K562 (cell line): ENCODE data around the gene ANXA2. TPM values are rescaled to one million over a fixed set of nuclear protein-coding genes. Genes with fewer than 3 reads are reported as not detected.

Experiments used
- ATAC-seq: fragments of 200-7000 bp; cut with Tn5 transposase; 3 replicates; pipeline ENCODE4 v1.9.1; 2020; ENCODE audit warnings: moderate library complexity
- BruUV-seq: library from RNA; stranded (reverse); fragments of 400-500 nt; replicated peaks from 2 replicates; lab custom pipeline; 2021; lab: Mats Ljungman, UMichigan
- CTCF ChIA-PET: fragments of 300-600 bp; formaldehyde crosslinking; extraction: SDS; loops from one replicate; lab custom pipeline; 2021; ENCODE audit warnings: low intra/inter-chr PET ratio; lab: Yijun Ruan, JAX
- POLR2A ChIA-PET: fragments of 300-600, 350-650 bp; sonication (Branson Sonifier 250); formaldehyde crosslinking; extraction: SDS; loops from one replicate; lab custom pipeline; 2021; ENCODE audit warnings: antibody characterized with exemption, inconsistent platforms; lab: Yijun Ruan, JAX
- DNase-seq, 4 experiments: peaks; one replicate each; pipeline versions ENCODE4 v3.0.0 to v3.0.0-alpha.2; 2011 to 2018; ENCODE audit warnings: low spot score in 3 of 4, mixed read lengths in 3 of 4; ENCODE audit errors: extremely low read depth in 1 of 4
- FAIRE-seq: peaks from 2 replicates; lab custom pipeline; 2011; peaks lifted over from hg19 to GRCh38; lab: Jason Lieb, UNC
- H2AFZ ChIP-seq: 2 replicates; pipeline ENCODE4 v1.6.0; 2011; ENCODE audit warnings: low read depth, low read length, control low read depth, inconsistent platforms
- H3K27ac ChIP-seq: fragments of 200-600 bp; 3 replicates; pipeline ENCODE4 v1.8.0; 2011; ENCODE audit warnings: low read depth, mild to moderate bottlenecking, control low read depth, inconsistent platforms, low read length, moderate library complexity, mixed read lengths; ENCODE audit errors: extremely low read depth
- H3K27me3 ChIP-seq, 2 experiments: fragments of 300-600 bp in 1 of 2; 2 replicates in 1 of 2; 3 replicates in 1 of 2; pipeline versions ENCODE4 v1.6.0 to v1.8.0; 2011; ENCODE audit warnings: inconsistent platforms in 2 of 2, low read length in 2 of 2, mild to moderate bottlenecking in 1 of 2, mixed read lengths in 1 of 2, moderate library complexity in 1 of 2; ENCODE audit not compliant: control insufficient read depth in 2 of 2, insufficient read depth in 2 of 2
- H3K36me3 ChIP-seq: fragments of 300-600 bp; 3 replicates; pipeline ENCODE4 v1.8.0; 2011; ENCODE audit warnings: mild to moderate bottlenecking, low read length, inconsistent platforms; ENCODE audit not compliant: control insufficient read depth, insufficient read depth
- H3K4me1 ChIP-seq, 2 experiments: fragments of 200-600 bp in 1 of 2; replicated peaks in 1 of 2; 2 replicates in 1 of 2; 3 replicates in 1 of 2; pipeline versions ENCODE4 v1.5.1 to v1.8.0; 2011; ENCODE audit warnings: inconsistent platforms in 2 of 2, low read length in 2 of 2, mild to moderate bottlenecking in 1 of 2, mixed read lengths in 1 of 2, moderate library complexity in 1 of 2; ENCODE audit not compliant: control insufficient read depth in 2 of 2, insufficient read depth in 2 of 2
- H3K4me2 ChIP-seq: 2 replicates; pipeline ENCODE4 v1.6.1; 2011; ENCODE audit warnings: low read length, control low read depth, inconsistent platforms, mixed read lengths; ENCODE audit not compliant: insufficient read depth
- H3K4me3 ChIP-seq: fragments of 200-600 bp; sonication (generic), shearing (Covaris generic); 2 replicates; pipeline ENCODE4 v1.5.1; 2016; ENCODE audit warnings: control low read depth, inconsistent platforms
- H3K79me2 ChIP-seq: fragments of 200-600 bp; 3 replicates; pipeline ENCODE4 v1.8.0; 2011; ENCODE audit warnings: low read length, inconsistent platforms; ENCODE audit not compliant: control insufficient read depth, insufficient read depth
- H3K9ac ChIP-seq, 2 experiments: 2 replicates each; pipeline versions ENCODE4 v1.6.0 to v1.6.1; 2011; ENCODE audit warnings: low read depth in 2 of 2, low read length in 2 of 2, control low read depth in 1 of 2, inconsistent platforms in 1 of 2, mild to moderate bottlenecking in 1 of 2, mixed read lengths in 1 of 2; ENCODE audit not compliant: insufficient read depth in 1 of 2
- H3K9me1 ChIP-seq: one replicate; pipeline ENCODE4 v1.6.0; 2011; ENCODE audit warnings: inconsistent platforms, mild to moderate bottlenecking, low read length, moderate library complexity; ENCODE audit not compliant: control insufficient read depth, insufficient read depth
- H3K9me3 ChIP-seq: replicated peaks from 2 replicates; pipeline ENCODE4 v1.5.1; 2011; ENCODE audit warnings: low read depth, low read length, inconsistent platforms; ENCODE audit not compliant: control insufficient read depth, insufficient read depth
- H4K20me1 ChIP-seq: replicated peaks from 2 replicates; pipeline ENCODE4 v1.6.1; 2011; ENCODE audit warnings: low read length, inconsistent platforms, mixed read lengths; ENCODE audit not compliant: control insufficient read depth, insufficient read depth
- BACH1 ChIP-seq: fragments of 200-800 bp; sonication (Bioruptor generic); IDR thresholded peaks from 2 replicates; pipeline ENCODE4 v1.6.1; 2016; ENCODE audit warnings: missing genetic modification characterization, missing compliant biosample characterization
- DACH1 ChIP-seq: fragments of 450-650 bp; IDR thresholded peaks from 2 replicates; pipeline ENCODE4 v1.6.1; 2018; ENCODE audit not compliant: partially characterized antibody
- ELF2 ChIP-seq: fragments of 250-450 bp; sonication (Bioruptor Pico); IDR thresholded peaks from 2 replicates; pipeline ENCODE4 v1.5.0; 2021; ENCODE audit warnings: mild to moderate bottlenecking
- EZH2 ChIP-seq: IDR thresholded peaks from 2 replicates; pipeline ENCODE4 v1.6.1; 2012; ENCODE audit warnings: low read depth, mild to moderate bottlenecking, inconsistent platforms, low read length, borderline replicate concordance
- HMBOX1 ChIP-seq: sonication (generic); IDR thresholded peaks from 2 replicates; pipeline ENCODE4 v1.6.1; 2016
- NR3C1 ChIP-seq: sonication (generic); formaldehyde crosslinking; IDR thresholded peaks from 2 replicates; pipeline ENCODE4 v1.8.1; 2022; ENCODE audit warnings: missing genetic modification reagents
- PHB ChIP-seq: fragments of 250-450 bp; sonication (Bioruptor Pico); IDR thresholded peaks from 2 replicates; pipeline ENCODE4 v1.5.0; 2021
- SMAD4 ChIP-seq: fragments of 250-450 bp; sonication (Bioruptor Pico); conservative IDR thresholded peaks from 2 replicates; pipeline ENCODE4 v1.8.0; 2021; ENCODE audit warnings: inconsistent platforms, mild to moderate bottlenecking, moderate library complexity
- SOX6 ChIP-seq: fragments of 450-650 bp; IDR thresholded peaks from 2 replicates; pipeline ENCODE4 v1.6.1; 2014; ENCODE audit warnings: mild to moderate bottlenecking
- TCFL5 ChIP-seq: fragments of 250-450 bp; sonication (Bioruptor Pico); conservative IDR thresholded peaks from 2 replicates; pipeline ENCODE4 v1.6.1; 2021; ENCODE audit warnings: mild to moderate bottlenecking, moderate library complexity, matching md5 sums
- ZNF280A ChIP-seq: fragments of 450-650 bp; IDR thresholded peaks from 2 replicates; pipeline ENCODE4 v1.6.1; 2018; ENCODE audit warnings: mild to moderate bottlenecking, low read depth; ENCODE audit not compliant: partially characterized antibody
- ZNF444 ChIP-seq: fragments of 250-450 bp; sonication (Bioruptor Pico); IDR thresholded peaks from 2 replicates; pipeline ENCODE4 v1.4.0; 2020; ENCODE audit warnings: mild to moderate bottlenecking, moderate library complexity
- WGBS: fragments of 100-300 bp; shearing (Covaris generic); methylation state at CpG from one replicate; pipeline ENCODE4 v1.1.6; 2016; ENCODE audit warnings: low coverage, mixed read lengths; ENCODE audit not compliant: insufficient coverage; ENCODE audit errors: missing lambda C conversion rate; 5-methylcytosine and 5-hydroxymethylcytosine counted together
- in situ Hi-C: fragments of 300-500 bp; cut with MboI; formaldehyde crosslinking; loops from 4 replicates; pipeline ENCODE4 v1.15.0; 2018; ENCODE audit warnings: inconsistent platforms, mixed read lengths
- intact Hi-C: fragments of 100-400 bp; cut with micrococcal nuclease; formaldehyde crosslinking; loops from 2 replicates; pipeline ENCODE4 v1.14.2; 2022
- polyA plus RNA-seq, 8 experiments: library from polyadenylated mRNA; depleted of rRNA in 4 of 8; stranded (reverse) in 5 of 8; unstranded in 3 of 8; fragments of >200 nt; fragmentation: Nextera tagmentation in 2 of 8; fragmentation: Illumina TruSeq in 1 of 8; extraction: Ambion mirVana in 2 of 8; extraction: Trizol in 1 of 8; gene quantifications; 2 replicates each; pipeline versions ENCODE4 v1.2.1 to v1.2.3, GENCODE V29; 2011 to 2014; ENCODE audit warnings: inconsistent platforms in 1 of 8, missing spikeins in 1 of 8
- total RNA-seq, 7 experiments: library from RNA; depleted of rRNA in 6 of 7; stranded (reverse); fragments of >200 nt in 6 of 7; fragmentation: Illumina TruSeq in 2 of 7; extraction: Trizol in 2 of 7; gene quantifications; 2 replicates each; pipeline versions ENCODE4 v1.2.1 to v1.2.3, GENCODE V29; 2011 to 2021; ENCODE audit warnings: low replicate concordance in 1 of 7
- TF ChIP-seq, protein P1 (sequence below): sonication (generic); formaldehyde crosslinking; IDR thresholded peaks from 2 replicates; pipeline ENCODE4 v1.8.0; 2022; ENCODE audit warnings: missing genetic modification reagents, mild to moderate bottlenecking, moderate library complexity, borderline replicate concordance
- TF ChIP-seq, protein P2 (sequence below): fragments of 200-800 bp; sonication (Bioruptor generic); IDR thresholded peaks from 2 replicates; pipeline ENCODE4 v1.6.1; 2017; ENCODE audit warnings: missing genetic modification characterization, missing compliant biosample characterization

Gene ANXA2
- total and polyA plus RNA-seq, 9 of the 15 experiments (the other 6 are each of a cell fraction or from before 2014, with no cell fraction given): 301 to 1,102 (median 452) TPM

DNA sequence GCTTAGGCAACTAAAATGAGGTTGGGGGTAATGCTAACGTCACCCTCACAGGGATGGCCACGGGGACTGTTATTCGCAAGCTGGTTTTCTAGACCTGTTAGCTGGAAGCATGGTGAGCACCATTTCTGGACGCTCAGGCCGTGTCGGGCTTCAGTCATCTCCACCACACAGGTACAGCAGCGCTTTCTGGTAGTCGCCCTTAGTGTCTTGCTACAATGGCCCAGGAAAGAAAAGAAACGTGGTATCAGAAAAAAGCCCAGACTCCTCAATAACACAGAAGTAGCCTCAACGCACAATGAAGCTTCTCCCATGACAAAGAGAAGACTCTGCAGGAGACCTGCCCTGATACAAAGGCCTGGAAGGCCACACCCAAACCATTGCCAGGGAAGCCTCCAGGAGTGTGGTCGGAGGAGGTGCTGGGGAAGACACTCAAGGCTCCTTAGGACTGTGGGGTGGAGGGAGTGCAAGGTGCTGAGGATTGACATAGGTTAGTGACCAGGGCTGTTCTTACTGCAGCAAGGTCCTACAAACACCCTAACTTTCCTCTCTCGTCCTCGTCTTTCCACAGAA, 50.2 kb downstream of the ANXA2 start:
- H3K9me1 ChIP-seq: no peaks in the 10 kb centered on the region
- H2AFZ ChIP-seq: no peak overlapping the region
- no peak overlapping the region for H3K9ac ChIP-seq
- H3K9me3 ChIP-seq: no peaks in the 10 kb centered on the region
- no peak overlapping the region for H3K4me3 ChIP-seq
- FAIRE-seq: no peak
- H3K27ac ChIP-seq: no peak overlapping the region
- DNase-seq: no peak
- no peak for TF ChIP-seq SMAD4 (CRISPR knock-in tag)
- TF ChIP-seq SOX6: no peak
- no peak for TF ChIP-seq BACH1 (tag)
- no peak for TF ChIP-seq TCFL5 (CRISPR knock-in tag)
- TF ChIP-seq, protein P1, sequence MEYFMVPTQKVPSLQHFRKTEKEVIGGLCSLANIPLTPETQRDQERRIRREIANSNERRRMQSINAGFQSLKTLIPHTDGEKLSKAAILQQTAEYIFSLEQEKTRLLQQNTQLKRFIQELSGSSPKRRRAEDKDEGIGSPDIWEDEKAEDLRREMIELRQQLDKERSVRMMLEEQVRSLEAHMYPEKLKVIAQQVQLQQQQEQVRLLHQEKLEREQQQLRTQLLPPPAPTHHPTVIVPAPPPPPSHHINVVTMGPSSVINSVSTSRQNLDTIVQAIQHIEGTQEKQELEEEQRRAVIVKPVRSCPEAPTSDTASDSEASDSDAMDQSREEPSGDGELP (CRISPR knock-in tag): no peak
- TF ChIP-seq NR3C1 (CRISPR knock-in tag): no peak
- TF ChIP-seq, protein P2, sequence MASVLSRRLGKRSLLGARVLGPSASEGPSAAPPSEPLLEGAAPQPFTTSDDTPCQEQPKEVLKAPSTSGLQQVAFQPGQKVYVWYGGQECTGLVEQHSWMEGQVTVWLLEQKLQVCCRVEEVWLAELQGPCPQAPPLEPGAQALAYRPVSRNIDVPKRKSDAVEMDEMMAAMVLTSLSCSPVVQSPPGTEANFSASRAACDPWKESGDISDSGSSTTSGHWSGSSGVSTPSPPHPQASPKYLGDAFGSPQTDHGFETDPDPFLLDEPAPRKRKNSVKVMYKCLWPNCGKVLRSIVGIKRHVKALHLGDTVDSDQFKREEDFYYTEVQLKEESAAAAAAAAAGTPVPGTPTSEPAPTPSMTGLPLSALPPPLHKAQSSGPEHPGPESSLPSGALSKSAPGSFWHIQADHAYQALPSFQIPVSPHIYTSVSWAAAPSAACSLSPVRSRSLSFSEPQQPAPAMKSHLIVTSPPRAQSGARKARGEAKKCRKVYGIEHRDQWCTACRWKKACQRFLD: no peak
- no peak for TF ChIP-seq ZNF280A
- TF ChIP-seq EZH2: no peak
- no peak for TF ChIP-seq DACH1
- TF ChIP-seq ELF2 (CRISPR knock-in tag): no peak
- TF ChIP-seq PHB (CRISPR knock-in tag): no peak
- no peak for TF ChIP-seq ZNF444 (CRISPR knock-in tag)
- no peak for TF ChIP-seq HMBOX1
- H4K20me1 ChIP-seq: no peaks in the 10 kb centered on the region
- intact Hi-C loops (no loop called here), in situ Hi-C loops (loop anchor here (25.0 kb wide), 1 partner anchor 565 kb away; no protein-coding TSS in a partner anchor)
- BruUV-seq: no TSS peak
- H3K79me2 ChIP-seq: no peaks in the 10 kb centered on the region
- ATAC-seq: no peak
- H3K36me3 ChIP-seq: peaks cover 58% of the 10 kb centered on the region
- CTCF ChIA-PET: no interaction called here
- POLR2A ChIA-PET: no interaction called here
- 90% methylated on average over 10 of the region's 13 CpGs for WGBS
- no peaks in the 10 kb centered on the region for H3K27me3 ChIP-seq
- no peak overlapping the region for H3K4me2 ChIP-seq
- no peaks in the 10 kb centered on the region for H3K4me1 ChIP-seq
